ENCODE measurements around the gene FBXL16. TPM values are rescaled to one million over a fixed set of nuclear protein-coding genes. Genes with fewer than 3 reads are reported as not detected.

Gene FBXL16
- total and polyA plus RNA-seq, 2 of the 13 experiments (the other 11 are each of a cell fraction or from before 2014, with no cell fraction given), result 0.22 to 2.0 TPM

GRCh38 chr16:700684-701584 is 4.7 kb downstream of the FBXL16 start (continued):
- TF ChIP-seq ZBTB3 (CRISPR knock-in tag; IDR thresholded peaks at IDR 0.05; ENCODE audit: borderline replicate concordance, low read depth) (no peak), ZNF17 (CRISPR knock-in tag; IDR thresholded peaks at IDR 0.05) (no peak), ELF4 (CRISPR knock-in tag; IDR thresholded peaks at IDR 0.05; ENCODE audit: borderline replicate concordance) (no peak), TCF12 (IDR thresholded peaks at IDR 0.05) (no peak), TCF12 (CRISPR knock-in tag; IDR thresholded peaks at IDR 0.05) (no peak), ZNF678 (CRISPR knock-in tag; IDR thresholded peaks at IDR 0.05) (peak; percentile 66; the same call in 1 of the 2 replicates), ZNF446 (CRISPR knock-in tag; IDR thresholded peaks at IDR 0.05) (peak; percentile 97; the same call in 1 of the 2 replicates), SRSF1 (optimal IDR thresholded peaks at IDR 0.05; ENCODE audit: low read depth, low read length) (no peak), HNRNPUL1 (IDR thresholded peaks at IDR 0.05; ENCODE audit: low read depth, low read length) (no peak), ZNF362 (CRISPR knock-in tag; IDR thresholded peaks at IDR 0.05; ENCODE audit: borderline replicate concordance) (no peak), ASH2L (IDR thresholded peaks at IDR 0.05; ENCODE audit: insufficient read length, low read depth, low read length) (no peak), GMEB1 (CRISPR knock-in tag; IDR thresholded peaks at IDR 0.05; ENCODE audit: borderline replicate concordance) (no peak), E2F1 (CRISPR knock-in tag; IDR thresholded peaks at IDR 0.05) (no peak), ZBED4 (CRISPR knock-in tag; IDR thresholded peaks at IDR 0.05; ENCODE audit: borderline replicate concordance) (peak; percentile 69; the same call in 1 of the 2 replicates), ZNF256 (CRISPR knock-in tag; conservative IDR thresholded peaks at IDR 0.05) (no peak)
